PFSK-1 (cell line): Measurements from ENCODE around the gene PLEKHA6.

ENCODE experiments used
- FOXP2 ChIP-seq: optimal IDR thresholded peaks from 2 replicates; pipeline ENCODE3; 2011; ENCODE audit warnings: borderline replicate concordance, control low read depth, inconsistent platforms; ENCODE audit not compliant: insufficient read depth; ENCODE audit errors: extremely low read length, extremely low read depth
- POLR2AphosphoS5 ChIP-seq: IDR thresholded peaks from 2 replicates; pipeline ENCODE4 v1.6.1; 2012; ENCODE audit warnings: low read depth, mild to moderate bottlenecking, control low read depth, low read length, moderate library complexity
- REST ChIP-seq, 2 experiments: IDR thresholded peaks; 2 replicates each; pipeline versions ENCODE4 v1.6.1 to v1.8.0; 2011 to 2012; ENCODE audit warnings: low read depth in 2 of 2, low read length in 2 of 2, control low read depth in 1 of 2, inconsistent platforms in 1 of 2, mild to moderate bottlenecking in 1 of 2, moderate library complexity in 1 of 2; ENCODE audit not compliant: insufficient read depth in 1 of 2
- SIN3A ChIP-seq: IDR thresholded peaks from 2 replicates; pipeline ENCODE4 v1.6.1; 2012; ENCODE audit warnings: mild to moderate bottlenecking, low read length, moderate library complexity, borderline replicate concordance; ENCODE audit not compliant: insufficient read depth
- TAF1 ChIP-seq: IDR thresholded peaks from 2 replicates; pipeline ENCODE4 v1.6.1; 2012; ENCODE audit warnings: low read length, control low read depth, borderline replicate concordance; ENCODE audit not compliant: insufficient read depth

PLEKHA6 gene

DNA sequence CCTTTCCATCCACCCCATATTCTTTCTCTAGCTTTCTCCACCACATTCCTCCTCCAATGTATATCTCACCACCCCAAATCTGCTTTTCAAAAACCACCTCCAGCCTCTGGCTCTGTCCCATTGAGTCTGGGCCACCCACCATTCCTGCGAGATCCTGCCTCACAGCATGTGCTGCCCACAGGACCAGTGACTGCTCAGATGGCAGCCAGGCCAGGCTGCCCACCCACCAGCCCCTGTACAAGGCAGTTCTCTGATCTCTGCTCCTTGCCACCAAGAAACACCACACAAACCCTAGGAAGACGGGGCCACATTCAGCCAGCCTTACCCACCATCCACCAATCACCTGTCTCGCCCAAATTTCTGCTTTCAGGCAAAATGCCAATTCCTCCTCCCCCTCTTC is 53.7 kb downstream of the PLEKHA6 start:
- TF ChIP-seq TAF1 (no peak), POLR2AphosphoS5 (no peak), FOXP2 (no peak), SIN3A (no peak), REST (IDR thresholded peaks at IDR 0.05; ENCODE audit: insufficient read depth in 1 of 2, low read depth in 2 of 2, low read length in 2 of 2) (no peak)

- TF ChIP-seq FOXP2 (no peak), POLR2AphosphoS5 (no peak), REST (IDR thresholded peaks at IDR 0.05; ENCODE audit: insufficient read depth in 1 of 2, low read depth in 2 of 2, low read length in 2 of 2) (no peak), TAF1 (no peak), SIN3A (no peak)
These were observed 55.7 kb downstream of the PLEKHA6 start for GRCh38 chr1:204304067-204304466.

GRCh38 chr1:204302769-204303168 is 57.0 kb downstream of the PLEKHA6 start:
- TF ChIP-seq TAF1, result no peak
- TF ChIP-seq FOXP2, result no peak
- no peak for TF ChIP-seq SIN3A
- TF ChIP-seq POLR2AphosphoS5, result no peak
- TF ChIP-seq REST (IDR thresholded peaks at IDR 0.05; ENCODE audit: insufficient read depth in 1 of 2, low read depth in 2 of 2, low read length in 2 of 2), result no peak

DNA sequence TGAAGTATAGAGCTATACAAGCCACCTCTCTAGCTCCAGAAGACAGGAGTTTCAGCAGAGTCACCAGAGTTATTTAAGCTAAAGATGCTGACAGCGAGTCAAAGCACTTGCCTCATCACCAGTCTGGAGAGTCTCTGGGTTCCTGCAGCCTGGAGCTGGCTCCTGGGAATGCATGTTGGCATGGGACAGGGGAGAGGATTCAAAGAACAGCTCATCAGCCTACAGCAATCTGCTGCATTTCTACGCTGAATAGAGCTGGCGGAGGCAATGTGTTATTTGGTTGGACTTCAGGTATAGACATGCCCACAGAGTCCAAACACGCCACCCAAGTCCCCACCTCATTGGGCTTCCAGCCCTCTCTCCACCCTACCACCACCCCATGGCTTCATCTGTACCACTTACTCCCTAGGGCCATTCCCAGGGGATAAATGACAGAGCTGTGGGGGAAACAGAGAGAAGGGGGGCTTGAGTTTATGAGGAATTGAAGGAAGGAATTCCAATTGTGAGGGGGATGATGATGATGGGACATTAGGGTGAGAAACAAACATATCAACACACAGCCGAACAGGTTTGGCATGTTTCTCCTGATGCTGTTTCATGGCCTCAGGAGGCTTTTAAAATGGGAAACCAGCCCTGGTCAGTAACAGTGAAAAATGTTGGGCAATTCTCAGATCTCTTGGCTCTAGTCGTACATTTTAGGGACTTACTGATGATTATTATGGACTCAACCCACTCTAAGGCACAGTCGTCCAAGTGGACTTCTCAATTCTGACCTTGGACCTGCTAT is 58.4 kb downstream of the PLEKHA6 start:
- TF ChIP-seq REST (IDR thresholded peaks at IDR 0.05; ENCODE audit: insufficient read depth in 1 of 2, low read depth in 2 of 2, low read length in 2 of 2) (no peak), SIN3A (no peak), POLR2AphosphoS5 (no peak), FOXP2 (no peak), TAF1 (no peak)
